LoVo (cell line): ENCODE measurements around the gene GZF1.

Experiments used
- DNase-seq: peaks from one replicate; pipeline ENCODE4 v3.0.0-alpha.2; 2016; ENCODE audit warnings: low spot score

GZF1 gene

DNA sequence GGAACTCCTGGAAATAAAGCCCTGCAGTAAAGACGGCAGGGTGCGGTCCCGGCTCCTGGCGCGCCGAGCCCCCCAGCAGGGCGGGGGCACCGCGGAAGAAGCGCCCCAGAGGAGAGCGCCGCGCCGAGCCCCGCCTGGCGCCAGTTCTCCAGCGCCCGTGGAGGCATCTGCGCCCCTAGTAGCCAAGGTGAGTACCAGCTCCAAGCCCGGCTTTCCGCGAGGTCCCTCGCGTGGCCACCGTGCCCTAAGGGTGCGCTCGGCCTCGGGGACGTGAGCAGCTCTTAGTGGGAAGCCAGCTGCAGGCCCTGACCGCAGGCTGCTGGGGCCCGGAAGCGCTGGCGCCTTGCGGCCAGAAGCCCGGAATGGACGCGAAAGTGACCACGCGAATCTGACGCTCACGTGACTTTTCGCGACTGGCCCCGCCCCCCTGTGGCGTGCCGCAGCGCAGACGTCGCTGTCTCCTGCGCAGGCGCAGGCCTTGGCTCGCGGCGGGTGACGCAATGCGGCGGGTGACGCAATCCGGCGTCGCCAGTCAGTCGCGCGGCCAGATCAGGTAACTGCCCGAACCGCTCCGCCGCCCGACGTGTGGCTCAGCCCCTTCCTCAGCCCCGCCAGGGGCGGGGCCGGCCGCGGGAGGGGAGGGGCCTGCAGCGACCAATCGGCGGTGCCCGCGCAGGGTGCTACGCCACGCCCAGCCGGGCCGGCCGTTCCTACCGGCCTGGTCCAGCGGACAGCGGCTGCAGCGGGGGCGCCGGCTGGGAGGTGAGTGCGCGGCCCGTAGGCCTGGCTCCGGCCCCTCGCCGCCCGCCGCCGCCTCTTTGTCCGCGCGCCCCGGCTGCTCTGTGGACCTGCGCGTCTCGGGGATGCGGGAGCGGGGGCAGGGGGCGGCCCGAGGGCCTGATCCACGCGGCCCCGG lies at the start of gene GZF1:
Gene GZF1, plus strand, starts transcription at position 707 of the 916 bp plus-strand sequence. CDS start 2,202 bp downstream, outside the sequence.
- DNase-seq, result peak; percentile 97

DNA sequence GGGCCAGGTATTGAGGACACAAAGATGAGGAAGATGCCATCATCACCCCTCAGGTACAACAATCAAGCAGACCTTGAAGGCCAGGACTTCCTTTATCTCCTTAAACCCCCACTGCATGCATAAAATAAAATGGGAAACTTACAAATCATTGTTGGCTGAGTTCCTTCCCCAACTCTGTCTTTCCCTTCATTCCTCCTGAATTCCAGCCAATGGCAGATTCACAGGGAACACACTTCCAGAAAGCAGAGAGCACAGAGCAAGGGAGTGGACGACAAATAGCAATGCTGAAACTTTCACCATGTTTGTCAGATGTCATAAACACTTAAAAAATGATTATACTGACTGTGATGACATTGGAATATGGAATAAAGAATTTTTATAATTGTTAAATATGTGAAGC lies 48.7 kb upstream of the GZF1 start:
- no peak for DNase-seq

DNA sequence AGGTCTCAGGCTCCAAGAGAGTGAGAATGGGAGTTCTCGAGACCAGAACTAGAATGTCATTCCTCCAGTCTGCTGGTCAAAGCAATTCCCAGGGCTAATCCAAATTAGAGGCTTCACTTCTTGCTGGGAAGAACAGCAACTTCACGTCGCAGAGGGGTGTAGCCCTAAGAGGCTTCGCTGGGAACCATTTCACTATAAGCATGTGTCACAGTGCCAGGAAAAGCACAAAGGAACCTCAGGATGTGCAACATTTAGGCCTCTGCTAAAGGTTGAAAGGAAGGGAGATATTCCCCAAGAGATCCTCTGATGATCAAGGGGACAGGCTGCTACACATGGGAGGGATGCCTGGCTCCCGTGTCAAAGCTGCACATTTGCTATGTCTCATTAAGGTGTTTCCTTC lies 47.3 kb upstream of the GZF1 start:
- DNase-seq, result no peak

DNA sequence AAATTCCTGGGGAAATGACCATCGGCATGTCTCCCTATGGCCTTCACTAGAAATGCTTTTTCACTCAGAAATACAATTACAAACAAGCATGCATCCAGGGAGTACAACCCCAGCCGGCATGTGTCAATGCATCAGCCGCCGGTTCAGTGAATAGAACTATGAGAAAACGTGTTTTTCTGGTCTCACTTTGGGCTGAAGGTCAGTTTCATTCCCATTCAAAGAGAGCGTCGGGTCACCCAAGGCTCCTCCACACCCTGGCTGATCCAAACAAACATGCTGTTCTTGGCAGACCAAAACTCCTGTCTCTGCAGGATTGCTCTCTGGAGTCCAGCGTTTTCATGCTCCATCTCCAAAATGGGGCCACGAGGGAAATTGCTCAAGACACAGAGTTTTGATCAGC lies 46.9 kb upstream of the GZF1 start:
- no peak for DNase-seq

DNA sequence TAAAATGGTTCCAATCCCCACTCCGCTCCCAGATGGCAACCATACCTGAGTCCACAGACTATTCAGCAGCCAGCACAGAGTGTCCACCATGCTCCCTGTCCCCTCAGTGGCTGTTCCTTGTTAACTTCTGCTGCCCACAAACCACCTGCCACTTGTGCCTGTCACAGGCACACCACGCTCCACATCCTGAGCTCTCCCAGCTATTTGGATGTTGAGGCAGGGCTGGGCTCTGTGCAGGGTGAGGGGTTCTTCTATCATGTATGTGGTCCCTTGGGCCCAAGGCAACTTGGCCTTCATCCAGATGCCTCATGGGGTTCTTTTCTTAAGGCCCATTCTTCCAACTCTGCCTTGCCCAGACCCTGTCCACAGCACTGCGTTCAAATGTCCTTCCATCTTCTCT lies 45.4 kb upstream of the GZF1 start:
- no peak for DNase-seq

DNA sequence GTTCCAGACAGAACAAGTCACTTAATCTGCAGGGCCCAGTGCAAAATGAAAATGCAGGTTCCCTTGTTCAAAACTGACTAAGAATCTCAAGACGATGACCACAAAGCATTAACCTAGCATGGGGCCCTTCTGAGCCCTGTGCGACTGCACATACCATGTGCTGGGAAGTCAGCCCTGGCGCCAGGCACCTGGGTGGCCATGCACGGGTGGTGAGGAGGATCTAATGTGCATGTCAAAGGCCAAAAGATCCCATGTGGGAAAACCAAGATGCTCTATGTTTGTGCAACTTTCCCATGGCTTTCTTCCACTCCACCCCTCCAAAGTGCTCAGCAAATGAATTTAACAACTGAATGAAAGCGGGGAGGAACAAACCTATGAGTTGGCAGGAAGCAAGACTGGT lies 44.9 kb upstream of the GZF1 start:
- DNase-seq, result no peak

DNA sequence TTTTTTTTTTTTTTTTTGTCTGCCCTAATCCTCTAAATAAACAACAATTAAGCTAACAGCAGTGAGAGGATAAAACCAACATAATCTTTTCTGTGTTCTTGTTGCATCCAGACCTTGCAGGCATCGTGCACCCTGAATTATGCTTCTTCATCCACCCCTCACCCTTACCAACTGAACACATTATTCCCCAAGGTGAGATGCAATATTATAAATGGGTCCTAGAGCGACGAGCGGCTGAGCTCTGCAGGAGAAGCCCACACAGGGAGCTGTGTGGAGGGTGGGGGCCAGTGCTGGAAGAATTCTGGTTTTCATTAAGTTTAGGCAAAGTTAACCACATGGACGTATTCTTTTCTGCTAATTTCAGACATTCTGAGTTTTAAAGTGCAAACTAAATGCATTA lies 43.6 kb upstream of the GZF1 start:
- DNase-seq, result no peak

DNA sequence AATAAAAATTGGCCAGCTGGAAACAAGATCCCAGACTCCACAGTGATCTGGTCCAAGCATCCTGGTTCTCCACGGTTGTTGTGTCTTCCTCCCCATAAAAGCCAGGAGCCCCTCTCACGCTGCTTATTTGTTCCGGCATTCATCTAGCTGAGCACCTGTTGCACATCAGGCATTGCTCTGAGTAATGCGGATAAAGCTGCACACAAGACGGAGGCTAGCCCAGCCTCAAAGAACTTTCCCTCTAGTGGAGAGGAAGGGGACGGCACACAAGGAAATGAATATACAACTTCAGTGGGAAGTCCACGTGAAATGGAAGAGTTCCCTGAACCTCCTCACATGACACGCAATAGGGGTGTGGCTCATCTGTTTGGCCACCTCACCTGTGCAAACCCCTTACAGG lies 41.7 kb upstream of the GZF1 start:
- DNase-seq, result peak; percentile 14

DNA sequence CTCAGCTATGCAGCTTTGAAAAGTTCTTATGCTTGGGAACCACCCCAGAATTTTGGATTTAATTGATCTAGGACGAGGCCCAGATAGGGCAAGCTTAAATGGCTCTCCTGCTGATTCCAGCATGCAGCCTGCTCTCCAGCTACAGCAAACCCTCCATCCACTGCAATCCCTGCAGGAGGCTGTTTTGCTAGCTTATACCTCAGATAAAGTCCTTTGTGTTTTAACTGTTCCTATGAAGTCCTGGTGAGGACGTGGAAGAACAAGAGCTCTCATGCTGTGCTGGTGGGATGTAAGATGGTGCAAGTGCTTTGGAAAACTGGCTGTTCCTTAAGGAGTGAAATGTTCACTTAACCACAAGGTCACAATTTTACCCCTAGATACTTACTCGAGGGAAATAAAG lies 36.9 kb upstream of the GZF1 start:
- no peak for DNase-seq

DNA sequence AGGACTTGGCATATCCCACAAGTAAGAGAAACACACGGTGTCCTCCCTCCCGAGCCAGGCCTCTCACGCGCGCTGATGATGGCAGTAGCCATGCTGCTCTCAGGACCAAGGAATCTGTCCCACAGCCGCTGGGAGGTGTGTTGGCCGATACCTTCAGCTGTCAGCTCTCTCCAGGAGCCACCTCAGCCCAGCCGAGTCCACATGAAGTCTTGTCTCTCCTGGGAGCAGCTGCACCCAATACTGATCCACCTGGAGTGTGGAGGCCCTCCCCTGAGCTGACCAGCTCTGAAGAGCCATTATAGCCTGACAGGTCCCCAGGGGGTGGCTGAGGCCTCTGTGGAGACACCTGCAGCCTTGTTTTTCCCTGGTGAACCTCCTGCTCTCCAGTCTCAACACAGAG lies 35.2 kb upstream of the GZF1 start:
- DNase-seq, result no peak

DNA sequence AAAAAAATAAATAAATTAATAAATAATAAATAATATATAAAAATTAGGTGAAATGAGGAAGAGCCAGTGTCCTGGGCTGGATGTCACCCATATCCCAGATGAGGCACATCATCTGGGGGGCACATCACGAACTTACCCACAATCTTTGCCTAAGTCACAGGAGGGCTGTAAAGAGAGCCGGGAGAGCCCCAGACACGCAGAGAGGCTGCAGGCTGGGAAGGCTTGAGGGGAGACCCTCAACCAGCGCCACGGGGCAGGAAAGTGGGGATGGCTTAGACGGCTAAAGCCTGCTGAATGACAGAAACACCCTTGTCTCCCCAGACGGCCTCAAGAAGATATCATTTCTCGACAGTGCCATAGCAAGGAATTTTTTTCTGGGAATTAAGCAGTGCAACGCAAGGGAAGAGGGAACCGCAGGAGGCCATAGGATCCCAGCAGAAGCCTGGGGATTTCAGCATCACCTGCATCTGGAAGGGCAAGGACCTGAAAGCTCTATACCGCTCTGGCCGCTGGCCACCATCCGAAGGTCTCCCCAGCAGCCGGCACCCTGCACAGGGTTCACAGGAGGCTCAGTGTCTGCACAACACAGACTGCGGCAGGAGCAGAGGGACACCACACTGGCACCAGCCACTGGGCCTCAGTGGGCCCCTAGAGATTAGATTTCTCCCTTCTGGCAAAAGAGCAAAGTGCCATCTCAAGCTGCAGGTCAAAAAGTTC lies 34.2 kb upstream of the GZF1 start:
- no peak for DNase-seq

DNA sequence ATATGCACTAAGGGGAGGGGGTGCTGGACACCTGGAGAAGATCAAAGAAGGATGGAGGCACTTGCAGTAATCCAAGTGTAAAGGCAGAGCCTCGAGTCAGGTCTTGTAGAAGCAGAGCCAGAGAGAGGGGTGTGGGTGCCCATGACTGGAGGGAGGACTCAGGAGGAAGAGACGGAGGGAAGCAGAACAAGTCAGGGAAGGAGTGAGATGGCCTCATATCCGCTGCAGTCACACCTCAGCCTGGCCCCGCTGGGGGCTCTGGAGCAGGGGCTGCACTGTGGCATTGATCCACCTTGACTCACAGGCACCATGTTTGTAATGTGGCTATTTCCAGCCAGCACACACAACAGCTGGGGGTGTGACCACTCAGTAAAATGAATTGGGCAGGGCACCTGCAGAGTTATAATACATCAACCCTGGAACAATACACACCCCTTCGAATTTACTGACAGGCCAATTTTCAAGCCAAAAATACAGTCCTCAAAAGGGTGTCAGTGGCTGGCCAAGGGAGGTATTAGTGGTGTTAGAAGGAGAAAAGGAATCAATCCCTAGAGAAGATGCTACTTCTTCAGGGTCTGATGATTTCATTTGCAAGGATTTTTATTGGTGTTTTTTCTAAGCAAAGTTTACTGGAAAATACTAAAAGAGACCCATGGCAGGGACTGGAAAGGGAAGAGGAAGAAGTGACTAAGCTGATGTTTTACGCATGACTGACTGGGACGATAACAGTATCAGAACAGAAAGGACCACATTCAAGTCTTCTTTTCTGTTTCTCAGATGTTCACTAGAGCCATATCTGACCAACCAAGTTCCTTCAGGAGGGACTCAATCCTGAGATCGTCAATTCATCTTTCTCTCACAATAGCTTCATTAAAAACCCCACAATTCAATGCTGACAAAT lies 30.3 kb upstream of the GZF1 start:
- DNase-seq, result no peak

DNA sequence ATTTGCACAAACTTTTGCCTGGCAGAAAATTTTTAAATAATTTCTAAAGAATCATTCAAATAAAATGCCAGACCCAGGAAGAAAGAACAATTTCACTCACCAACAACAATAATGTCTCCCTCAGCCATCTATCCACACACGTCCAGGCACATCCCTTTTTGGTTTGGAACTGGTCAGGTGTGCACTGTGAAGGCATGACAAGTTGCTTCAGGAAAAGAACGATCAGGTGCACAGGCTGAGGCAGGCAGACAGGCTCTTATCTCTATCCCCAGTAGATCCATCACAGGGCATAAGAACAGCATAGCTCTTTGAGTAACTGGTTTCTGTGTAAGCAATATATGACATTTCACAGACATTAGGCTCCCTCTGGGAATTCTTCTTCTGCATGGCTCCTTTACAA lies 29.5 kb upstream of the GZF1 start:
- DNase-seq, result no peak

DNA sequence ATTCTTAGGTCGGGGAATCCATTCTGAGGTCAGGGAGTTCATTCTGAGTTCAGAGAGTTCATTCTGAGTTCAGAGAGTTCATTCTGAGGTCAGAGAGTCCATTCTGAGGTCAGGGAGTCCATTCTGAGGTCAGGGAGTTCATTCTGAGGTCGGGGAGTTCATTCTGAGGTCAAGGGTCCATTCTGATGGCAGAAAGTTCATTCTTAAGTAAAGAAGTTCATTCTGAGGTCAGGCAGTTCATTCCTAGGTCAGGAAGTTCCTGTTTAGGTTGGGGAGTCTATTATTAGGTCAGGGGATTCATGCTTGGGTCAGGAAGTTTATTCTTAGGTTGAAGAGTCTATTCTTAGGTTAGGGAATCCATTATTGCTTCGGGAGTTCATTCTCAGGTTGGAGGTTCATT lies 27.9 kb upstream of the GZF1 start:
- DNase-seq, result no peak

DNA sequence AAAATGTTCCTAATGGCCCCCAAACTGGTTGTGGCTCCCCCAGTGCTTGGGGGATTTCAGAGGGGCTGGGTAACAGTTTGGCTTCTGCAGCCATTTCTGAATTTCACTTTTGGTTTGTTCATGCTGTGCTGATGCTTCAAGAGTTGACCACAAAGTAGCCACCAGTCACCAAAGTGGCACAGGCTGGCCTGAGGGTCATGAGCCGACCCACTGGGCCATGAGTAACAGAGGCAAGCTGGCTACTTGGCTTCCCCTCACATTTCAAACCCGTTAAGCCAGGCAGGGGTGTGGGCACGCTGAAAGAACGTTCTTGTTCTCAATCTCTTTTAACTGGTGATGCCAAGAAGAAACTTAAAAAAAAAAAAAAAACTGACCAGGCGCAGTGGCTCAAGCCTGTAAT lies 26.5 kb upstream of the GZF1 start:
- DNase-seq, result no peak

DNA sequence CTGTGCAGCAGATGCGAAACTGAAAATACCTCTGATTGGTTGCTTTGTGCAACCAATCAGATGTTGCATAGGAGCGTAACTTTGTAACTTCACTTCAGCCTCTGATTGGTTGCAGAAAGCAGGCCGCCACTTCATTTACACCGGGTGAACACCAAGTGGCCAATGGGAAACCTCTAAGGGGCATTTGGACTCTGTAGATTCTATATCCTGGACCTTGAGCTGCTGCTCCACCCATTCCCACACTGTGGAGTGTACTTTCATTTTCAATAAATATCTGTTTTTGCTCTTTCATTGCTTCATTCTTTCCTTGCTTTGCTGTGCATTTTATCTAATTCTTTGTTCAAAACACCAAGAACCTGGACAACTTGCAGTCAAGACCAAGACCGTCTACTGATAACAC lies 25.5 kb upstream of the GZF1 start:
- DNase-seq, result no peak

DNA sequence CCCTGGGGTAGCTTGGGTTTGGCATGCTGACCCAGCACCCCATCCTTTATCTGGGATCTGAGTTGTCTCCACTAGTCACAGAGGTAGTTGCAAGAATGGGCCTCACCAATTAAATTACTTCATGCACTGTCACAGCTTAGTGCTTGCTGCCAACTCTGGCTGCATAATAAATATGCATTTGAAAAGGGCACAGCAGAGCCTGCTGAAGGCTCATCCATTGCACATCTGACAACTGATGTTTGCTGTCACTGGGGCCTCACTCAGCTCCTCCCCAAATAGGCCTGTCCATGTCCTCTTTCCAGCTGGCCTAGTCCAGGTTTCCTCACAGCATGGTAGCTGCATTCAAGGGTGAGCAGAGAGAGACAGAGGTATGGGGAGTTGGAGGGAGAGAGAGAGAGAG lies 24.7 kb upstream of the GZF1 start:
- DNase-seq, result no peak

DNA sequence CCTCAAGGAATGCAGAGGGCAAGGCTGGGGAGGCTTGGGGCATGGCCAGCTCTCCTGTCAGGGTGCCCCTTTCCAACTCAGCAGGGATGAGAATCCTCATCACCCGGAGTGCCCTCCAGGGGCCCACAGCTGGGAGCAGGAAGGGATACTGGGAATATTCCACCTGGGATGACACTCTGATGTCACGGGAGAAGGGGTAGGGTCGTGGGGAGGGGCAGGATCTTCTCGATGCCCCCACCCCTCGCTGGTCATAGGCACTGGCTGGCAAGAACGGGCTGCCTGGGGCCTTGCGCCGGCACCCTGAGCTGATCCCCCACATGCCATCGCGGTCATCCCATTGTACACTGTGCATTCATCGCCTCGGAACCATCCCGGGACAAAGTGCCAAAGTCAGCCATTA lies 22.0 kb upstream of the GZF1 start:
- no peak for DNase-seq

DNA sequence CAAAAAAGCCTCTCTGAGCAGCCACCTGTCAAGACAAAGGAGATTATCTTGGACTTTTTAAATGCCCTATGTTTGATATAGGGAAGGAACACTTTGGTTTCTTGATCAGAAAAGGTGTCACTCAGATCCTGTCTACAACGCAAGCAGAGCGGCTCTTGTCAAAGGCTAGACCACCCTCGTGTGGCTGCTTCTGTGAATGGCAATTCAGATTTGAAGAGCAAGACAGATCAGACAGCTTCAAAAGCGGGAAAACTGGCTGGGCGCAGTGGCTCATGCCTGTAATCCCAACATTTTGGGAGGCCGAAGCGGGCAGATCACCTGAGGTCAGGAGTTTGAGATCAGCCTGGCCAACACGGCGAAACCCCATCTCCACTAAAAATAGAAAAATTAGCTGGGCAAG lies 21.5 kb upstream of the GZF1 start:
- peak; percentile 37 for DNase-seq

DNA sequence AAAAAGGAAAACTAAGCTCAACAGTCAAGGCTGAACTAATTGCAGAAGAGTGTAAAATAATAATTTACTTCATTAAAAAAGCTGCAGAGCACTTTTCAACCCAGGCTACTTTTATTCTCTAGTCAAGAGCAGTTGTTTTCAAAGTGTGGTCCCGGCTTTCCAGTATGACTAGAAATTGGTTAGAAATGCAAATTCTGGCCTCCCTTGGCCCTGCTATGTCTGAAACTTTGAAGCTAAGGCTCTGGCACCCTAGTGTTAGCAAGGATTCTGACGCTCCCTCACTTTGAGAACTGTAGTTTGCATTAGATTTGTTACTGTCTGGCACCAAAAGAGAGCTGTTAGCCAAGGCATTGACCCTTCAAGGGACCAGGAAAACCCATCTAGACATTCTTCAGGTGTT lies 20.9 kb upstream of the GZF1 start:
- no peak for DNase-seq

DNA sequence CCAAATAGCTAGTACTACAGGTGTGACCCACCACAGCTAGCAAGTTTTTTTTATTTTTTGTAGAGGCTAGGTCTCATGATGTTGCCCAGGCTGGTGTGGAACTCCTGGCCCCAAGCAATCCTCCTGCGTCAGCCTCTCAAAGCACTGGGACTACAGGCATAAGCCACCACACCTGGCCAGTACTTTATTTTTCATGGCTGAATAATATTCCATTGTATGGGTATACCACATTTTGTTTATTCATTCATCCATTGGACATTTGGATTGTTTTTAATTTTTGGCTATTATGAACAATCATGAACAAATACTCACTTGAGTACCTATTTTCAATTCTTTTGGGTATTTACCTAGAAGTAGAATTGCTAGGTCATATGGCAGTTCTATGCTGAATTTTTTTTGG lies 18.4 kb upstream of the GZF1 start:
- no peak for DNase-seq

DNA sequence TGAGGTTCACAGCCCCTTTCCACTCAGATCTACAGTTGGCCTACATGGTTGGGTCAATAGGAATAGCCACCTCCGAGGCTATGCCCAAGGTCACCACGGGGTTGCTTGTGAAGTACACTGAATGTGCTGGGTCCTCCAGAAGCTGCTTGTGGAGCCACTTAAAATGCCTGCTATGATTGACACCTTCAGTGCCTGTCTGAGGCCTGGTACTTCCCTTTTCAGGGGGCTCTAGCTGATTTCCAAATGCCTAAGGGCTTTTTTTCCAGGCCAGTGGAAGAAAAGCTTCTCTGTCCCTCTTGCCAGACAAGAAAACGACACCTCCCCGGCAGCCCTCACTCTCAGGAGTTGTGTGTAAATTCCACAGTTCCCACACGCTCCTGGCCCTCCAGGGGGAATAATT lies 17.6 kb upstream of the GZF1 start:
- DNase-seq, result no peak

DNA sequence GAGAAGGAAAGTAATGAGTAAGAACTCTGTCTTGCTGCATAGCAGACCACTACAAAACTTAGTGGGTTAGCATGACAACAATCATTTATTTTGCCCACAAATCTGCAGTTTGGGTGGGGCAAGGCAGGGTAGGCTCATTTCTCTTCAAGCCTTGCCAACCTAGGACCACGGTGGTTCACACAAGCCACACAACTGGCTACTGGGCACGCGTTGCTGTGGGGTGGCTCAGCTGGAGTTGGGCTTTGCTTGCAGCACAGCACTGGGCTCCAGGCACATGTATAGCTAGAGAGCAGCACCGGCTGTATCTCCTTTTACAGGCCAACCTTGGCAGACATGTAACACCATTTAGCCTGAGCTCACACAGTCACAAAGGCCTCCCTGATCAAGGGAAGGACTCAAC lies 16.0 kb upstream of the GZF1 start:
- no peak for DNase-seq
